HepG2 (cell line): Measurements from ENCODE around the gene ATP9B. TPM values are rescaled to one million over a fixed set of nuclear protein-coding genes. Genes with fewer than 3 reads are reported as not detected.

Source experiments
- ATAC-seq: fragments of 200-7000 bp; cut with Tn5 transposase; 3 replicates; pipeline ENCODE4 v1.9.1; 2020; ENCODE audit warnings: mild to moderate bottlenecking, moderate library complexity
- BruUV-seq: library from RNA; stranded (reverse); fragments of 400-500 nt; replicated peaks from 2 replicates; lab custom pipeline; 2021; lab: Mats Ljungman, UMichigan
- CTCF ChIA-PET: fragments of 300-600 bp; formaldehyde crosslinking; extraction: SDS; loops from one replicate; lab custom pipeline; 2021; ENCODE audit warnings: low total read pairs, inconsistent platforms, low intra/inter-chr PET ratio; lab: Yijun Ruan, JAX
- POLR2A ChIA-PET: fragments of 350-600 bp; sonication (Branson Sonifier 250); formaldehyde crosslinking; loops from one replicate; lab custom pipeline; 2020; ENCODE audit warnings: antibody characterized with exemption, inconsistent platforms; lab: Yijun Ruan, JAX
- DNase-seq: peaks from one replicate; pipeline ENCODE4 v3.0.0-alpha.2; 2015; ENCODE audit warnings: low spot score
- FAIRE-seq: peaks from 3 replicates; lab custom pipeline; 2011; peaks lifted over from hg19 to GRCh38; lab: Jason Lieb, UNC
- H2AFZ ChIP-seq: one replicate; pipeline ENCODE4 v1.6.1; 2011; ENCODE audit warnings: low read length, inconsistent platforms
- H3K27ac ChIP-seq: fragments of 300-600 bp; 3 replicates; pipeline ENCODE4 v1.8.0; 2011; ENCODE audit warnings: mixed run types, mild to moderate bottlenecking, mixed read lengths, low read length, inconsistent platforms; ENCODE audit not compliant: insufficient read depth; ENCODE audit errors: extremely low read length
- H3K27me3 ChIP-seq, 2 experiments: fragments of 200-600 bp in 1 of 2; 2 replicates in 1 of 2; 3 replicates in 1 of 2; pipeline versions ENCODE4 v1.6.0 to v1.8.0; 2011; ENCODE audit warnings: low read length in 2 of 2, mild to moderate bottlenecking in 2 of 2, moderate library complexity in 2 of 2, inconsistent platforms in 1 of 2; ENCODE audit not compliant: insufficient read depth in 2 of 2, control insufficient read depth in 1 of 2
- H3K36me3 ChIP-seq, 2 experiments: fragments of 200-600 bp in 1 of 2; replicated peaks in 1 of 2; 2 replicates in 1 of 2; 3 replicates in 1 of 2; pipeline versions ENCODE4 v1.5.1 to v1.8.0; 2011; ENCODE audit warnings: low read length in 2 of 2, inconsistent platforms in 1 of 2; ENCODE audit not compliant: insufficient read depth in 2 of 2, control insufficient read depth in 1 of 2
- H3K4me1 ChIP-seq: 2 replicates; pipeline ENCODE4 v1.5.1; 2012; ENCODE audit warnings: low read length, inconsistent platforms; ENCODE audit not compliant: insufficient read depth
- H3K4me2 ChIP-seq: 2 replicates; pipeline ENCODE4 v1.6.0; 2011; ENCODE audit warnings: low read depth, low read length, inconsistent platforms
- H3K4me3 ChIP-seq, 3 experiments: fragments of 200-600 bp in 1 of 3; sonication (generic), shearing (Covaris generic) in 1 of 3; replicated peaks in 1 of 3; 2 replicates each; pipeline ENCODE4 v1.5.1; 2011 to 2016; ENCODE audit warnings: low read length in 3 of 3, inconsistent platforms in 2 of 3, low read depth in 2 of 3, mild to moderate bottlenecking in 2 of 3, control low read depth in 1 of 3, mixed read lengths in 1 of 3; ENCODE audit not compliant: insufficient read depth in 1 of 3
- H3K79me2 ChIP-seq: one replicate; pipeline ENCODE4 v1.6.1; 2011; ENCODE audit warnings: low read length, inconsistent platforms; ENCODE audit not compliant: insufficient read depth
- H3K9ac ChIP-seq: 2 replicates; pipeline ENCODE4 v1.6.0; 2011; ENCODE audit warnings: mild to moderate bottlenecking, low read depth, low read length, inconsistent platforms; ENCODE audit not compliant: insufficient read depth
- H3K9me3 ChIP-seq: 2 replicates; pipeline ENCODE4 v1.5.1; 2012; ENCODE audit warnings: mild to moderate bottlenecking, low read length
- H4K20me1 ChIP-seq: 2 replicates; pipeline ENCODE4 v1.6.0; 2011; ENCODE audit warnings: inconsistent platforms, mild to moderate bottlenecking, low read length, moderate library complexity; ENCODE audit not compliant: insufficient read depth
- WGBS: methylation state at CpG from one replicate; pipeline ENCODE4 v1.1.6; 2017; ENCODE audit warnings: low lambda C conversion rate; 5-methylcytosine and 5-hydroxymethylcytosine counted together
- in situ Hi-C: cut with HindIII; loops from 2 replicates; pipeline ENCODE4 v1.10.0; 2017; ENCODE audit warnings: low pct_unique_long_range_greater_than_20kb; ENCODE audit not compliant: extremely low pct_ligation_motif_present
- intact Hi-C: fragments of 100-400 bp; cut with micrococcal nuclease; formaldehyde crosslinking; loops from one replicate; pipeline ENCODE4 v1.10.0; 2022; ENCODE audit not compliant: unreplicated experiment
- polyA plus RNA-seq, 8 experiments: library from polyadenylated mRNA; depleted of rRNA in 3 of 8; stranded (reverse) in 7 of 8; unstranded in 1 of 8; fragments of >200 nt; fragmentation: Illumina TruSeq in 4 of 8; extraction: Trizol in 4 of 8; gene quantifications; 2 replicates each; pipeline versions ENCODE4 v1.2.1 to v1.2.3, GENCODE V29; 2011 to 2016; ENCODE audit warnings: low read depth in 4 of 8, missing spikeins in 1 of 8, mixed read lengths in 1 of 8; ENCODE audit not compliant: insufficient read depth in 1 of 8
- total RNA-seq, 5 experiments: library from RNA; depleted of rRNA; stranded (reverse); fragments of >200 nt; fragmentation: Illumina TruSeq; extraction: Trizol; gene quantifications; 2 replicates each; pipeline ENCODE4 v1.2.3, GENCODE V29; 2016; ENCODE audit warnings: low read depth in 1 of 5
- TF ChIP-seq, protein P1 (sequence below): fragments of 450-650 bp; IDR thresholded peaks from 2 replicates; pipeline ENCODE4 v1.6.1; 2016
- TF ChIP-seq, protein P2 (sequence below): sonication (generic); formaldehyde crosslinking; conservative IDR thresholded peaks from 2 replicates; pipeline ENCODE4 v1.4.0; 2020; ENCODE audit warnings: missing genetic modification reagents

Gene ATP9B
- total and polyA plus RNA-seq, 2 of the 13 experiments (the other 11 are each of a cell fraction or from before 2014, with no cell fraction given): 10.8 to 11.3 TPM

DNA sequence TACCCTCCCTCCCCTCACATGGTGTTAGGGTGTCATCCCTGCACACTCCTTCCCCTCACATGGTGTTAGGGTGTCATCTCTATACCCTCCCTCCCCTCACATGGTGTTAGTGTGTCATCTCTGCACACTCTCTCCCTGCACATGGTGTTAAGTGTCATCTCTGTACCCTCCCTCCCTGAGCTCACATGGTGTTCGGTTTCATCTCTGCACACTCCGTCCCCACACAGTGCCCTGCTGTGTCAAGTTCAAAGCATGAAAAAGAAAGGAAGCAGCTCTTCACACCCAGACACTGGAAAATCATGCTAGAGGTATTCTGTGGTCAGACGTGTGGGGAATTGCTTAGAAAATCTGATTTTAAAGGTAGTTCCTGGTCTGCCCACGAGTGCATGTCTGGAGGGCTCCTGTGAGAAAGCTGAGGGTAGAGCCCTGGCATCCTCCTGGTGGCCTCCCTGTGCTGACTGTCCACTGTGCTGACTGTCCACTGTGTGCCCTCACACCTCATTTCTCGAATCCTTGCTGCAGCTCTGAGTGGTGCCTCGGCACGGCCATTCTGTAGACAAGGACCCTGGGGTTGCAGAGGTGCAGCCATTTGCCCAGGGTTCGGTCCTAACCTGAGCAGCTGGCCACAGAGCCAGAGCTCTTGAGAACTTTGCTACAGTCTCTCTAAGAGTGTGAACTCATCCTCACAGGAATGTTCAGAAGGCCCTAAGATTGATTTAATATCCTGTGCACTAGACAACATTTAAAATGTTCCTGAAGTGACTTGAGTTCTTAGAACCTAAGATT, 257.4 kb downstream of the ATP9B start:
- FAIRE-seq: no peak
- peaks cover 0 to 16% of the 10 kb centered on the region in 2 experiments; a peak in 3 of 5 replicates for H3K36me3 ChIP-seq
- 95% methylated on average over 8 of the region's 8 CpGs for WGBS

More for the DNA sequence above, 257.4 kb downstream of the ATP9B start:
- Histone ChIP-seq H3K9ac (no peak overlapping the region), H2AFZ (no peak overlapping the region), H3K4me1 (no peaks in the 10 kb centered on the region), H3K9me3 (no peaks in the 10 kb centered on the region), H4K20me1 (no peaks in the 10 kb centered on the region), H3K4me2 (no peak overlapping the region), H3K27ac (no peak overlapping the region), H3K79me2 (no peaks in the 10 kb centered on the region), H3K4me3 (no peak overlapping the region), H3K27me3 (no peaks in the 10 kb centered on the region)
- ChIA-PET CTCF (no interaction called here), POLR2A (no interaction called here)
- no peak for DNase-seq
- no peak for ATAC-seq
- no TSS peak for BruUV-seq
- intact Hi-C loops: no loop called here
- TF ChIP-seq, protein P1, sequence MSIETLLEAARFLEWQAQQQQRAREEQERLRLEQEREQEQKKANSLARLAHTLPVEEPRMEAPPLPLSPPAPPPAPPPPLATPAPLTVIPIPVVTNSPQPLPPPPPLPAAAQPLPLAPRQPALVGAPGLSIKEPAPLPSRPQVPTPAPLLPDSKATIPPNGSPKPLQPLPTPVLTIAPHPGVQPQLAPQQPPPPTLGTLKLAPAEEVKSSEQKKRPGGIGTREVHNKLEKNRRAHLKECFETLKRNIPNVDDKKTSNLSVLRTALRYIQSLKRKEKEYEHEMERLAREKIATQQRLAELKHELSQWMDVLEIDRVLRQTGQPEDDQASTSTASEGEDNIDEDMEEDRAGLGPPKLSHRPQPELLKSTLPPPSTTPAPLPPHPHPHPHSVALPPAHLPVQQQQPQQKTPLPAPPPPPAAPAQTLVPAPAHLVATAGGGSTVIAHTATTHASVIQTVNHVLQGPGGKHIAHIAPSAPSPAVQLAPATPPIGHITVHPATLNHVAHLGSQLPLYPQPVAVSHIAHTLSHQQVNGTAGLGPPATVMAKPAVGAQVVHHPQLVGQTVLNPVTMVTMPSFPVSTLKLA: peak; percentile 41
- TF ChIP-seq, protein P2, sequence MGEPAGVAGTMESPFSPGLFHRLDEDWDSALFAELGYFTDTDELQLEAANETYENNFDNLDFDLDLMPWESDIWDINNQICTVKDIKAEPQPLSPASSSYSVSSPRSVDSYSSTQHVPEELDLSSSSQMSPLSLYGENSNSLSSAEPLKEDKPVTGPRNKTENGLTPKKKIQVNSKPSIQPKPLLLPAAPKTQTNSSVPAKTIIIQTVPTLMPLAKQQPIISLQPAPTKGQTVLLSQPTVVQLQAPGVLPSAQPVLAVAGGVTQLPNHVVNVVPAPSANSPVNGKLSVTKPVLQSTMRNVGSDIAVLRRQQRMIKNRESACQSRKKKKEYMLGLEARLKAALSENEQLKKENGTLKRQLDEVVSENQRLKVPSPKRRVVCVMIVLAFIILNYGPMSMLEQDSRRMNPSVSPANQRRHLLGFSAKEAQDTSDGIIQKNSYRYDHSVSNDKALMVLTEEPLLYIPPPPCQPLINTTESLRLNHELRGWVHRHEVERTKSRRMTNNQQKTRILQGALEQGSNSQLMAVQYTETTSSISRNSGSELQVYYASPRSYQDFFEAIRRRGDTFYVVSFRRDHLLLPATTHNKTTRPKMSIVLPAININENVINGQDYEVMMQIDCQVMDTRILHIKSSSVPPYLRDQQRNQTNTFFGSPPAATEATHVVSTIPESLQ: no peak
- TF ChIP-seq, all 625 proteins: peak for 1
- in situ Hi-C loops: no loop called here
